ENCODE measurements around the gene CHPF2.

The CHPF2 gene

GRCh38 chr7:151238924-151239836 is 6.9 kb downstream of the CHPF2 start:
- Histone ChIP-seq H3K36me3 (peaks cover 43% of the 10 kb centered on the region), H3K27me3 (no peaks in the 10 kb centered on the region; the same call in 1 of the 2 replicates), H3K9me3 (no peaks in the 10 kb centered on the region), H3K4me3 (ENCODE audit: low read depth, low read length) (no peak overlapping the region), H3K4me1 (peaks cover 6% of the 10 kb centered on the region)
- no peak for TF ChIP-seq CTCF (IDR thresholded peaks at IDR 0.05; ENCODE audit: low read depth, low read length)
- no peak for DNase-seq

- no peak for DNase-seq
- Histone ChIP-seq H3K9me3 (no peaks in the 10 kb centered on the region), H3K27me3 (peaks cover under 1% of the 10 kb centered on the region), H3K36me3 (peaks cover 35% of the 10 kb centered on the region), H3K4me1 (peaks cover 13% of the 10 kb centered on the region), H3K4me3 (ENCODE audit: low read depth, low read length) (no peak overlapping the region)
- TF ChIP-seq CTCF (IDR thresholded peaks at IDR 0.05; ENCODE audit: low read depth, low read length): no peak
Measured at GRCh38 chr7:151239837-151240459, 7.7 kb downstream of the CHPF2 start.

- Histone ChIP-seq H3K4me1 (peaks cover 13% of the 10 kb centered on the region), H3K9me3 (no peaks in the 10 kb centered on the region), H3K27me3 (peaks cover 4% of the 10 kb centered on the region), H3K4me3 (ENCODE audit: low read depth, low read length) (no peak overlapping the region), H3K36me3 (peaks cover 29% of the 10 kb centered on the region)
- DNase-seq: no peak
- TF ChIP-seq CTCF (IDR thresholded peaks at IDR 0.05; ENCODE audit: low read depth, low read length): no peak
Measured at GRCh38 chr7:151240536-151240935, 8.3 kb downstream of the CHPF2 start.

GRCh38 chr7:151240942-151241754 is 8.9 kb downstream of the CHPF2 start:
- peaks cover 26% of the 10 kb centered on the region for H3K36me3 ChIP-seq
- H3K4me1 ChIP-seq: peaks cover 13% of the 10 kb centered on the region
- no peak for DNase-seq
- H3K4me3 ChIP-seq (ENCODE audit: low read depth, low read length): no peak overlapping the region
- no peak for TF ChIP-seq CTCF (IDR thresholded peaks at IDR 0.05; ENCODE audit: low read depth, low read length)
- H3K9me3 ChIP-seq: no peaks in the 10 kb centered on the region
- peaks cover 4% of the 10 kb centered on the region for H3K27me3 ChIP-seq

- TF ChIP-seq CTCF (IDR thresholded peaks at IDR 0.05; ENCODE audit: low read depth, low read length): no peak
- Histone ChIP-seq H3K4me3 (ENCODE audit: low read depth, low read length) (no peak overlapping the region), H3K4me1 (peaks cover 13% of the 10 kb centered on the region), H3K27me3 (peaks cover 4% of the 10 kb centered on the region), H3K36me3 (peaks cover 20% of the 10 kb centered on the region), H3K9me3 (no peaks in the 10 kb centered on the region)
- no peak for DNase-seq
Measured at GRCh38 chr7:151241755-151242096, 9.4 kb downstream of the CHPF2 start.
